Large intestine (tissue), 3 donors: ENCODE data around the gene SPINT1. TPM values are rescaled to one million over a fixed set of nuclear protein-coding genes. Genes with fewer than 3 reads are reported as not detected.

Source experiments
- DNase-seq, 2 donors: peaks; one replicate each; pipeline versions ENCODE4 v3.0.0 to v3.0.0-alpha.2; 2013
- H3K27ac ChIP-seq: one replicate; pipeline ENCODE4 v1.5.1; 2013; ENCODE audit warnings: low read length
- H3K27me3 ChIP-seq: 2 replicates; pipeline ENCODE4 v1.6.1; 2013; ENCODE audit warnings: low read length; ENCODE audit not compliant: control insufficient read depth, insufficient read depth
- H3K36me3 ChIP-seq: 2 replicates; pipeline ENCODE4 v1.6.1; 2013; ENCODE audit warnings: low read length; ENCODE audit not compliant: control insufficient read depth, insufficient read depth
- H3K4me1 ChIP-seq: one replicate; pipeline ENCODE4 v1.6.1; 2013; ENCODE audit warnings: low read length; ENCODE audit not compliant: control insufficient read depth, insufficient read depth
- H3K4me3 ChIP-seq: one replicate; pipeline ENCODE4 v1.5.1; 2013; ENCODE audit warnings: low read length
- H3K9me3 ChIP-seq: one replicate; pipeline ENCODE4 v1.6.1; 2013; ENCODE audit warnings: mild to moderate bottlenecking, low read depth, low read length, moderate library complexity; ENCODE audit not compliant: control insufficient read depth
- WGBS: methylation state at CpG from one replicate; pipeline ENCODE4 v1.1.5; 2013; ENCODE audit warnings: low lambda C conversion rate; ENCODE audit not compliant: insufficient coverage; 5-methylcytosine and 5-hydroxymethylcytosine counted together
- polyA plus RNA-seq: library from polyadenylated mRNA; unstranded; fragments of 120-200 nt; gene quantifications from one replicate; pipeline ENCODE4 v1.2.1, GENCODE V29; 2013

Gene SPINT1
- polyA plus RNA-seq, 1 donor: 166 TPM

GRCh38 chr15:40891810-40892446 lies 48.1 kb downstream of the SPINT1 start:
- Histone ChIP-seq H3K27me3 (no peaks in the 10 kb centered on the region), H3K9me3 (no peaks in the 10 kb centered on the region), H3K4me3 (no peak overlapping the region), H3K4me1 (peaks cover 38% of the 10 kb centered on the region), H3K36me3 (peaks cover 7% of the 10 kb centered on the region), H3K27ac (peak overlapping the region; percentile 28)
- WGBS: no CpG with 5 or more reads among the region's 4 CpGs
- DNase-seq: peak; percentile 48 to 75

- no peak overlapping the region for H3K4me3 ChIP-seq
- DNase-seq: peak in 1 of 2 donors; percentile 68
- WGBS: no CpG with 5 or more reads among the region's 2 CpGs
Measured at GRCh38 chr15:40892447-40893012, 48.7 kb downstream of the SPINT1 start.

DNA sequence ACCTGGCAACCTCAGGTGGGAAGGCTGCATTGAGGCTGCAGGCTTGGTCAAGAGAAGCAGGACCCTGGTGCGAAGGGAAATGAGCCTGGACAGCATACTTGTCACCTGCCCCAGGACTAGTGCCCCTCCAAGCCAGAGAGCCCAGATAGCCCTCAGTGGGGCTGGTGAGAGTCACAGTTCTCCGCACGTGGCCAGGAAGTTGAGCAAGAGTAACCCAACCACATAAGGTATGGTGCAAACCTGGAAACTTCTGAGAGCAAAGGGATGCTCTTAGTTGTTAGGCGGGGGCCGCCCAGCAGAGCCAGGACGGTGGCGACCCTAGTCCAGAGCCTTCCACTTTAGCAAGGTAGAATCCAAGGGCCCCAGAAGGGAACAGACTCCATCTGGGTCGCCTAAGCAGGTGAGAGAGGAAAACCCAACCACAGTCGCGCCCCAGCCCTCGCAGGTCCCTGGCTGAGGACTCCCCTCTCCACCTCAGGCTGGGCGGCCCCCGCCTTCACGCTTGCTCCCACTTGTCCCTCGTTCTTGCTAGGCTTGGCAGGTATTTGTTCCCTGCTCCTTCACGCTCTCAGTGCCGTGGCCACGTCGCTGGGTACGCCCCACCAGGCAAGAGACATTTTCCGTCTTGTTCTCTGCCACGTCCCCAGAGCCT lies 49.3 kb downstream of the SPINT1 start:
- H3K27ac ChIP-seq: no peak overlapping the region
- H3K4me3 ChIP-seq: no peak overlapping the region
- peaks cover 38% of the 10 kb centered on the region for H3K4me1 ChIP-seq
- DNase-seq: no peak
- H3K27me3 ChIP-seq: no peaks in the 10 kb centered on the region
- H3K9me3 ChIP-seq: no peaks in the 10 kb centered on the region
- WGBS: no CpG with 5 or more reads among the region's 22 CpGs
- peaks cover 8% of the 10 kb centered on the region for H3K36me3 ChIP-seq

More at GRCh38 chr15:40892447-40893012, 48.7 kb downstream of the SPINT1 start:
- H3K27ac ChIP-seq: peak overlapping the region; percentile 28
- peaks cover 38% of the 10 kb centered on the region for H3K4me1 ChIP-seq
- no peaks in the 10 kb centered on the region for H3K27me3 ChIP-seq
- H3K36me3 ChIP-seq: peaks cover 7% of the 10 kb centered on the region
- H3K9me3 ChIP-seq: no peaks in the 10 kb centered on the region

DNA sequence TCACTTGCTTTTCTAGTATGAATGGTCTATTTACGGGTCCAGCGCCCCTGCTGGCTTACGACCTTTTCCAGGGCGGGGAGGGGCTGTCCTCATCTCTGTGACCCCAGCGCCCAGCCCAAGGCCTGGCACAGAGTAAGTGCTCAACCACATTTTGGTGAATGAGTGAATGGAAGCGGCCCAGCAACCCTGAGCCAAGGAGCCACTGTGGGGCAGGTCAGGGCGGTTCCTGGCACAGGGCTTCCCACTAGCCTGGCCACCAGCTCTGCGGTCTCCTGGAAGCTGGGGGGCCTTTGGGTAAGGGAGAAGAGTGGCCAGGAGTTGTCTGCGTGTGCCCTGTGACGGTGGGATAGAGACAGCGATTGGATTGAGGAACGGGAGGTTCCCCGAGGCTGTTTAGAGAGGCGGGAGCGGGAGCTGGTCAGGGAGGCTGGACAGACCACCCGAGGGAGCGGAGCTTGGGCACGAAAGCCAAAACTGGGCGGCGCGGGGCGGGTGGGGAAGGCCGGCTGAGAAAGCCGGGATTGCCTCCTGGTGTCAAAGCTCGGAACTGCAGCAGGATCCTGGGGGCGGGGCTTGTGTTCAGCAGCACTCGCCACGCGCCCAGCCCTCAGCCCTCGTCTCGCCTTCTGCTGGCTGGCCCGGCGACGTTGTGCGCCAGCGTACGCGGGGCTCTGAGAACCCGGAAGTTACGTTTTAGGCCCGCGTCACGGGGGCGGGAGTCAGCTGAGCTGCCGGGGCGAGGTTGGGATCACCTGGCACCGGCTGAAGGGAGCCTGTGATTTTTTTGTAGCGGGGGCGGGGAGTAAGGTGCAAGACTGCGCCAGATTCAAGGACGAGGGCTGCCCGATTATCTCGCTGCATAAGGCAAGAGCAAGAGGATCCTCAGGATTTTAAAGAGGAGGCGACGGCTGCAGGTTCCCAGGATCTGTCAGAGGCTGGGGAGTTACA lies 50.2 kb downstream of the SPINT1 start, which contains the start of gene VPS18:
VPS18 (plus strand) TSS at position 718 of the 948 bp plus-strand sequence. CDS start 319 bp downstream, outside the sequence.
- peaks cover 17% of the 10 kb centered on the region for H3K36me3 ChIP-seq
- no peaks in the 10 kb centered on the region for H3K9me3 ChIP-seq
- peak within 1 kb of the TSS; percentile 99 for H3K27ac ChIP-seq
- peak; percentile 98 for DNase-seq
- WGBS: no CpG with 5 or more reads among the region's 55 CpGs
- H3K27me3 ChIP-seq: no peaks in the 10 kb centered on the region
- H3K4me1 ChIP-seq: peaks cover 38% of the 10 kb centered on the region
- H3K4me3 ChIP-seq: peak within 1 kb of the TSS; percentile 94

DNA sequence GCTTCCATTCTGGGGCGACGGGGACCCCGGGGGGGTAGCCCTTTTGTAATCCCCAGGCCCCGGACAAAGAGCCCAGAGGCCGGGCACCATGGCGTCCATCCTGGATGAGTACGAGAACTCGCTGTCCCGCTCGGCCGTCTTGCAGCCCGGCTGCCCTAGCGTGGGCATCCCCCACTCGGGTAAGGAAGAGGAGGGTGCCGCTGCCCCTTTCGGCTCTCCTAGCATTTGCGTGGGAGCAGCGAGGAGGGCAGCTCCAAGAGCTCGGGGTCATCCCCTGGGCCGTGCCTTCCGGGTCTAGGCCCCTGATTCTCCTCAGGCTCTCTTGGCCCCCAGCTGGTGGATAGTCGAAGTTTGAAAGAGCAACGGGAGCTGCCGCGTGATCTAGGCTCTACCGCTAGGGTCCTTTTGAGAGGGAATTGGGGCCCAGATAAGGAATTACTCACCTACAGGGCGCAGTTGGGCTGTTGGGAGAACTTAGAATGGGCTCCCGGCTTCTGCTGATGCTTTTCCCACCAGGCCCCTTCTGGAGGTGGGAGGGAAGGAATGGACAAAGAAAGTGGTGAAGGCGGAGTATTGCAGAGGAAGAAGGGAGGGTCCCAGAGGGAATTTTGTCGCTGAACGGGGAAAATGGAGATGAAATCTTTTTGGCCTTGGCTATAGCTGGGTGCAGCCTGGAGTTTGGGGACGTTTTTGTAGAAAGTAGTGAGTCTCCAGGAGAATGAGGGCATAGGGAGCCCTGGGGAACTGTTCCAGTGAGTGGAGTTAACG lies 51.0 kb downstream of the SPINT1 start:
- Histone ChIP-seq H3K36me3 (peaks cover 25% of the 10 kb centered on the region), H3K4me1 (peaks cover 38% of the 10 kb centered on the region), H3K4me3 (peak overlapping the region; percentile 94), H3K27ac (peak overlapping the region; percentile 99), H3K9me3 (no peaks in the 10 kb centered on the region), H3K27me3 (no peaks in the 10 kb centered on the region)
- peak in 1 of 2 donors; percentile 80 for DNase-seq
- WGBS: no CpG with 5 or more reads among the region's 33 CpGs

- Histone ChIP-seq H3K4me3 (no peak overlapping the region), H3K27me3 (no peaks in the 10 kb centered on the region), H3K9me3 (no peaks in the 10 kb centered on the region), H3K36me3 (peaks cover 60% of the 10 kb centered on the region), H3K4me1 (peaks cover 16% of the 10 kb centered on the region), H3K27ac (no peak overlapping the region)
- no peak for DNase-seq
- WGBS: no CpG with 5 or more reads among the region's 33 CpGs
Measured at GRCh38 chr15:40899536-40900207, 55.8 kb downstream of the SPINT1 start.

DNA sequence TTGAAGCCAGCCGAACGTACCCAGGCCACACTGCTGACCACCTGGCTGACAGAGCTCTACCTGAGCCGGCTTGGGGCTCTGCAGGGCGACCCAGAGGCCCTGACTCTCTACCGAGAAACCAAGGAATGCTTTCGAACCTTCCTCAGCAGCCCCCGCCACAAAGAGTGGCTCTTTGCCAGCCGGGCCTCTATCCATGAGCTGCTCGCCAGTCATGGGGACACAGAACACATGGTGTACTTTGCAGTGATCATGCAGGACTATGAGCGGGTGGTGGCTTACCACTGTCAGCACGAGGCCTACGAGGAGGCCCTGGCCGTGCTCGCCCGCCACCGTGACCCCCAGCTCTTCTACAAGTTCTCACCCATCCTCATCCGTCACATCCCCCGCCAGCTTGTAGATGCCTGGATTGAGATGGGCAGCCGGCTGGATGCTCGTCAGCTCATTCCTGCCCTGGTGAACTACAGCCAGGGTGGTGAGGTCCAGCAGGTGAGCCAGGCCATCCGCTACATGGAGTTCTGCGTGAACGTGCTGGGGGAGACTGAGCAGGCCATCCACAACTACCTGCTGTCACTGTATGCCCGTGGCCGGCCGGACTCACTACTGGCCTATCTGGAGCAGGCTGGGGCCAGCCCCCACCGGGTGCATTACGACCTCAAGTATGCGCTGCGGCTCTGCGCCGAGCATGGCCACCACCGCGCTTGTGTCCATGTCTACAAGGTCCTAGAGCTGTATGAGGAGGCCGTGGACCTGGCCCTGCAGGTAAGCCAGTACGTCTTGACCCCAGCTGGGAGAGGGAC lies 56.6 kb downstream of the SPINT1 start:
- Histone ChIP-seq H3K27me3 (no peaks in the 10 kb centered on the region), H3K4me1 (peaks cover 13% of the 10 kb centered on the region), H3K4me3 (no peak overlapping the region), H3K36me3 (peaks cover 63% of the 10 kb centered on the region), H3K9me3 (no peaks in the 10 kb centered on the region), H3K27ac (no peak overlapping the region)
- no CpG with 5 or more reads among the region's 36 CpGs for WGBS
- no peak for DNase-seq

DNA sequence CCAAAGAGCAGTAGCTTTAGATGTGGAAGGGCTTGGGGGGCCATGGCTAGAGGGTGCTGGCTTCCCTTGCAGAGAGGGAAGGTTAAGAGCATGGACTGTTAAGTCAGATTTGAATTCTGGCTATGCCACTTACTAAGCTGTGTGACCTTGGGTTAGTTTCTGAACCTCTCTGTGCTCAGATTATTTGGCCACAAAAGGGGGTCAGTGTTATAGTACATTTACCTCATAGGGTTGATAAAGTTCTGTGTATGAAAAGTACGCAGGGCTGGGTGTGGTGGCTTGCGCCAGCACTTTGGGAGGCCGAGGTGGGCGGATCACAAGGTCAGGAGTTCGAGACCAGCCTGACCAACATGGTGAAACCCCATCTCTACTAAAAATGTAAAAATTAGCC lies 57.2 kb downstream of the SPINT1 start:
- H3K9me3 ChIP-seq: no peaks in the 10 kb centered on the region
- no CpG with 5 or more reads among the region's 5 CpGs for WGBS
- no peak overlapping the region for H3K4me3 ChIP-seq
- peaks cover 59% of the 10 kb centered on the region for H3K36me3 ChIP-seq
- DNase-seq: no peak
- peaks cover 13% of the 10 kb centered on the region for H3K4me1 ChIP-seq
- no peaks in the 10 kb centered on the region for H3K27me3 ChIP-seq
- H3K27ac ChIP-seq: no peak overlapping the region
